SKM-1 (cell line): ENCODE measurements around the gene ITGA2.

Experiments used
- DNase-seq: peaks from one replicate; lab custom pipeline; 2025; ENCODE audit not compliant: unreplicated experiment; lab: John Stamatoyannopoulos, UW

ITGA2 gene

GRCh38 chr5:52988335-52989024 is 672 bp upstream of the ITGA2 start:
- DNase-seq = no peak

DNA sequence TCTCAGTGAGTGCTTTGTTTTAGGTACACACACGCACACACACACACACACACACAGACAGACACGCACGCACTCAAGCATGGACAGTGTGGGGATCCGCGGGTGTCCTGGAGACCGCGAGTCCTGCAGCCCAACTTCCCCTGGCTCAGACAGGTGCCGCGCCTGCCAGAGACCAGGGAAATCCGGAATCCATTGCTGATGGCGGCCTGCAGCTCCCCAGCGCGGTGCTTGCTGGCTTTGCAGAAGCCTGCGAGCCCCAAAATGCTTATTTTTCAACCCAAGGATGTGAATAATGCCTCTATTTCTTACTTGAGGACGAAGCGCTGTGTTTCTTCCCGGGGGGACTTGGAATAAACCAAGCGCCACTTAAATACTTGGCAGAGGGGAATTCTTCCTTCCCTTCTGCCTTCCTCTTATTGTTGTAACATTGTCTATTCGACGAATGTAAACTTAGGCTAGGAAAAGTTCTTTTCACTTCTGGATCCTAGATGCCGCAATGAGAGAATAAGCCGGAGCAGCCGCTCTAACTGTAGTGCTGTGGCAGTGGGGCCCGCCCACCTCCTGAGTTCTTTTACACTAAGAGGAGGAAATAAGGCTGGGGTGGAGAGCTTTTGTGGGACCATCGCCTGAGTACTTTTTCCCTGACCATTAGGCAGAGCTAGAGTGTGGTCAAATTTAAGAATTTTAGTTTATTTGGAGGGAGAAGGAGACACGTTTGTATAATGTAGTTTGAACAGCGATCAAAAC is 802 bp downstream of the ITGA2 start:
- no peak for DNase-seq

GRCh38 chr5:52990528-52990925 is 1.4 kb downstream of the ITGA2 start:
- DNase-seq = no peak

DNA sequence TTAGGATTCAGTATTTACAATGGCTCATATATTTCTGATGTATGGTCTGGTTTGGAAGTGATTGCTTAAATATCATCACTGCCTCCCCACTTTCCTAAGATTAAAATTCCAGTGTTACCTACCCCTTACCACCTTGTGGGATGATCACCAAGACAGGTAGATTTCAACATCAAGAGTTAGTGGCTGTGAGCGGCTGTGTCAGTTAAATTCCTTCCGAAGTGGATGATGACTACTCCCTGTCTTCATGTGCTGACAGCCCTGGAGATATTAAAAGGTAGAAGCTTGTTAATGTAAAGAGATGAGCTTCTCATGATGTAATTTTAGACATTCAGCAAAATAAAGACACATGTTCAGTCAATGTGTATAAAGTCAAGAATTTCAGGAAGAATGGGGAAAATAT is 4.2 kb downstream of the ITGA2 start:
- no peak for DNase-seq

DNA sequence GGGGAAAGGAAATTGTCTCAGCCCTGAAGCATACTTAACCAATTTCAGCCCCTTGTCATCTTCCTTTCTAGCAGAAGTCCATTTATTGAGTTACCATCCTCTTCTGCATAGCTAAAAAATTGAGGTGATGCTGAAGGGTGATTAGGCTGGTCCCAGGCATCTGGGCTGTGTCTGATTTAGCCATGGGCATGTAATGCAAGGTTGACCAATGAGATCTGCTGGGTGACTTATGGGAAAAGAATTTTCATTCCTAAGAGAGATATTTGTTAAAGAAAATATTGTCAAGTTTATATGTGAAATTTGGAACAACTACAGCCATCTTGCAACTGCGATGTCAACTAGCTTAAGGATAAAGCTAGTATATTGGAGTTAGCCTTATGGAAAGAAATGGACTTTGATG is 5.1 kb downstream of the ITGA2 start:
- no peak for DNase-seq

DNA sequence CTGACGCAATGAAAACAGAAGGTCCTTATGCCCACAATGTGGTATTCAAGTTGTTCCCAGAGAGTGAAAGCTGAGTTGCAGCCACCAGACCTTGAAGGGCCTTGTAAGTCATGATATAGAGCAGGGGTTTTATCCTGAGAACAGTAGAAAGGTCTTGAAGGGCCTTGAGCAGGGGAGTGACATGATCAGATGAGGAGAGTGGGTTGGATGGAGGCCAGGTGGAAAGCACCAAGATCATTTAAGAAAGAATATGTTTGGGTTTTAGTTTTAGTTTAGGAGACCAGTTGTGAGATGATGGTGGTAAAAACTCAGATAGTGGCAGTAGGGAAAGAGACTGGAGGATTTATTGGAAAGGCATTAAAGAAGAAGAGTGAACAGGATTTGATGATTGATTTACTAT is 5.9 kb downstream of the ITGA2 start:
- DNase-seq = no peak

- no peak for DNase-seq
Measured at GRCh38 chr5:52995914-52996313, 6.8 kb downstream of the ITGA2 start.

DNA sequence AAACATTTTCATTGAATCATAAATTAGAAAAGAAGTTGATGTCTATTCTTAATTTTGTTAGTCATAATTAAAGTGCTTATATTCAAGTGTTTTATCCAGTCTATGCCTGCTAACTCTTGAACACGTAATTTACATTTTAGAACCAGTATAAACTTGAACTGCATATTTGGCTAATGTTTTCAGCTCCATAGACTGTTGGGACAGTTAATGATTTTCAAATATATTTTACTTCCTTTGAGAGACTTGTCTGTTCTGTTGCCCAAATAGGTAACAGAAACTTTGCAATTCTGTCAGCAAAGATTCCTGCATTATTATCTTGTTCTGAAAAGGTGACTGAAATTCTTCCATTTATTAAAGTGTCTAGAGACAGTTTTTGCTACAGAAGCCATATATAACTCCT is 7.8 kb downstream of the ITGA2 start:
- no peak for DNase-seq

GRCh38 chr5:52997424-52997823 is 8.3 kb downstream of the ITGA2 start:
- no peak for DNase-seq

- DNase-seq = no peak
Measured at GRCh38 chr5:52998552-52999313, 9.6 kb downstream of the ITGA2 start.

DNA sequence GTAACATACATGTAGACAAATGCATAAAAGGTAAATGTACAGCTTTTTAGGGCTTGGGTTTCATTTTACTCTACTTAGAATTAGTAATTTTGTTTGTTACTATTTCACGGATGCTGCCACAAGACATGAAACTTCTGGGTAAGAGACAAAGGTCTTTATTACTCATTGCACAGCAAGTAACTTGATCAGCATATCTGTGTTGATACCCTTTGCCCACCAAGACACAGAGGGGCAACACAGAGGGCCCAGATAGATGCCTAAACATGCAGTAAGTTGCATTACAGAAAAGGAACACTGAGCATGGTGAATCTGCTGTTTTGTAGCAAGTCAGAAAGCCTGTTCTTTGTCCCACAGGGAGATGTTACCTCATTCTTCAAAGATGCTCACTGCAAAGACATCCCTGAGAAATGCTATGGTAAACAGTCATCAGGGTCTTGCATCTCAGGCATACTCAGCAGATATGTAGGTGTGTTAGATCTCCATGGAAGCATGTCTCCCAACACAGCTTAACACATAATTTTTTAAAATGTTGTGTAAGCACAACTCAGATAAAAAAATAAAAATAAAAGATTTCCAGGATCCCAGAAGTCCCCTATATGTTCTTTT is 10.3 kb downstream of the ITGA2 start:
- no peak for DNase-seq

DNA sequence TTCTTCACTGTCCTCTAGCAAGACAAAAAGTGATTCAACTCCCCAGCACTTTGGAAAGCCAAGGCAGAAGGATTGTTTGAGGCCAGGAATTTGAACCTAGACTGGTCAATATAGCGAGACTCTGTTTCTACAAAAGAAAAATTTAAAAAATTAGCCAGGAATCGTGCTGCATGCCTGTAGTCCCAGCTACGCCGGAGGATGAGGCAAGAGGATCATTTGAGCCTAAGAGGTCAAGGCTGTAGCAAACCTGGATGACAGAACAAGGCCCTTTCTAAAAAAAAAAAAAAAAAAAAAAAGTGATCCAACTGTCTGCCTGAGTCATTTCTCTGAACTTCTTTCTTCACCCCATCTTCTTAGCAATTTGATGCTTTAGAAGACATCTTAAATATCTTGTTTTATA is 12.4 kb downstream of the ITGA2 start:
- no peak for DNase-seq

GRCh38 chr5:53002491-53002890 is 13.3 kb downstream of the ITGA2 start:
- DNase-seq = no peak

DNA sequence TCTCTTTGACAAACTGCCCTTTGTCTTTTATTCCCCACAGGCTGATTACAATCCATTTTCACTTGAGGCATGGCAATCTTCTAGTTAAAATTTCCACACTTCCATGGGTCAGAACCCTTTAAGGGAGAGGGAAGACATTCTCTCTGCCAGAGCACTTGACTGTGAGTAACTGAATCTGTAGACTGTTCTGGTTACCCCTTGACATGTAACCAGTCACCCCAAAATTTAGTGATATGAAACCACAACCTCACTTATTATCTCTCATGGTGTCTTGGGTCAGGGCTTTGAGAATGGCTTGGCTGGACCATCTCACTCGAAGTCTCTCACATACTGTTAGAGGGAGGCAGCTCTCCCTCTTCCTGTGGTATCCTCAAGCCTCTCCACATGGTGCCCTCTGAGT is 14.0 kb downstream of the ITGA2 start:
- DNase-seq = no peak

DNA sequence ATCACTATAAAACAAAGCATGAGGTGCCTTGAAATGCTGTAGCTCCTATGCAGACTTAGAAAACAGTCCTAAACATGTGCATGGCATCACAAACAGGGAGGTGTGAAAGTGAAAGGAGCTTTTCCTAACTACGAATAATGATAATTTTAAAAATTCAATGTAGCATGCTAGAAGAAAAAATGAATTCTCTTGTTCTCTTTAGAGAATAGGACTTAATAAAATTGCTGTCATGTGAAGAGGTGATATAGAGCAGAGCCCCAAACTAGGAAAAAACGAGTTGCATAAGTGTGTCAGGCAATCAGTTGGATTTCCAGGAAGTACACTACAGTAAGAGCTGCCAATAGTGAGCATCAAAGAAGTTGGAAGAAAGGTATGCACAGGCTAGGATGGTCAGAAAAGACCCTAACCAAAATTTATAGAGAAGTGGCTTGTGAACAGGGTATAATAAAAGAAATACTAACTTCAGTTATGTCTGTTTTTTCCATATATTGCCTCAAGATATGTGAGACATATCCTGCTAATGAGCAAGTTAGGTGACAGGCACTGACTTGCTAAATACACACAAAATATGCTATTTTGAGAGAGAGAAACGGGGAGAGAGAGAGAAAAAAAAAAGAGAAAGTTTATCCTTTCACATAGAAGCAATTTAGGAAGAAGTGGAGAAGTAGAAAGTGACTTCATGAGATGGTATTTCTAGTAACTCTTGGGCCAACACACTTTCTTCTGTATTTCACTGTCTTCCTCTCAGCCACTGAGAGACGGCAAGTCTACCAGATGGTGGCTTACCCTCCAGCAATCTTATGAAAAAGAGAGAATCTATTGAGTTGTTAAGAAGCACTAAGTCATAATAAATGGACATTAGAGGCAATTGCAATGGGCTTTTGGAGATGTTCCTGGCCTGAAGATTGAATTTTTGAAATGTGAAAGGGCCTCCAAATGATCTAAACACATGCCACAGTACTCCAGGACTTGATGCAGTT is 18.0 kb downstream of the ITGA2 start:
- no peak for DNase-seq

GRCh38 chr5:53008751-53009150 is 19.6 kb downstream of the ITGA2 start:
- no peak for DNase-seq

DNA sequence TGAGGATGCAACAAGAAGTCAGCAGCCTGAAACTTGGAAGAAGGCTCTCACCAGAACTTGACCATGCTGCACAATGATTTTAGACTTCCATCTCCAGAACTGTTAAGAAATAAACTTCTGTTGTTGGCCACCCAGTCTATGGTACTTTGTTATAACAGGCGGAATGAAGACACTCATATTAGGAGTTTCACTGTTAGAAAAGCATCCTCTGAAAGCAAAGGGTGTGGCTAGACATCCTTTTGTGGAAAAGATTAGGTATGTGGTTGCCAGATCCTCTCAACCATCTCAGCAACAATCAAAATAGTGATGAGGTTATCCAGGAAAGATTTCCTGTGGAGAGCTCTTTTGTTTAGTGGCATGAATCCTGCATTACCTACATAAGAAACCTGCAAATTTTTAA is 20.7 kb downstream of the ITGA2 start:
- DNase-seq = no peak

GRCh38 chr5:53010814-53011213 is 21.7 kb downstream of the ITGA2 start:
- DNase-seq = no peak

DNA sequence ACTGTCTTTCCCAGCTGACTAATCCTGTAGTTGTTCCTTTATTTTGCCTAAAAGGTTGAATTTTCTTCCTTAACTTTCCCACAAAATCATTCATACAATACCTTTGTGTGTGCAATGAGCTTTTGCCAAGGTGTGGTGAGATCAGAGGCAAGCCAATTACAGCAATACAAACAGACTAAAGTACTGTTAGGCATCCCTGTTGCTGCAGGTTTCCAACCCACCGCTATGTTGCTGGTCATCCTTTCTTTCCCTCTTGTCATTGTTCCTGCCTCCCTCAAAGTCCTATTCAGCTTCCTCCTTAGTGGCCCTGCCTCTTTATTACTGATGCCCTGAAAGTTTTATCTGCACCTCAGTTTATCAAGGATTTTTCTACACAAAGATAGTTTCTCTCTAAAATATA is 22.1 kb downstream of the ITGA2 start:
- DNase-seq = no peak

GRCh38 chr5:53013857-53014256 is 24.7 kb downstream of the ITGA2 start:
- no peak for DNase-seq

DNA sequence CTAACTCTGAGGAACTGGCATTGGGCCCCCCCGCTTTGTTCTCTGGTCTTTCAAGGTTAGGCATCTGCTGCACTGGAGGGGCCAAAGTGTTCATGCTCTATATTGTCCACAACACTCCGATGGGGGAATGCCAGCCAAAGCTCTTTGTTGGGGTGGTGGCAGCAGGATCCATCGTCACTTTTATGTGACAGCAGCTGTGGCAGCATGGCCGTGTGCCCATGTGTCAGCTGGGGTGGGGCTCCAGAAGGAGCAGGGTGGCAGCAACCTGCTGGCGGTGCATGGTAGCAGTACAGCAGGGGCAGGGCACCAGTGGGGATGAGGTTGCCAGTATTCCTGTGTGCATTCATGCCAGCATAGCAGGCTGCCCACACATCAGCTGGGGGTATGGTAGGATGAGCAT is 28.2 kb downstream of the ITGA2 start:
- no peak for DNase-seq
